HepG2 (cell line): ENCODE results near the gene ARHGAP33. TPM values are rescaled to one million over a fixed set of nuclear protein-coding genes. Genes with fewer than 3 reads are reported as not detected.

Source experiments
- ATAC-seq: fragments of 200-7000 bp; cut with Tn5 transposase; 3 replicates; pipeline ENCODE4 v1.9.1; 2020; ENCODE audit warnings: mild to moderate bottlenecking, moderate library complexity
- BruUV-seq: library from RNA; stranded (reverse); fragments of 400-500 nt; replicated peaks from 2 replicates; lab custom pipeline; 2021; lab: Mats Ljungman, UMichigan
- CTCF ChIA-PET: fragments of 300-600 bp; formaldehyde crosslinking; extraction: SDS; loops from one replicate; lab custom pipeline; 2021; ENCODE audit warnings: low total read pairs, inconsistent platforms, low intra/inter-chr PET ratio; lab: Yijun Ruan, JAX
- POLR2A ChIA-PET: fragments of 350-600 bp; sonication (Branson Sonifier 250); formaldehyde crosslinking; loops from one replicate; lab custom pipeline; 2020; ENCODE audit warnings: antibody characterized with exemption, inconsistent platforms; lab: Yijun Ruan, JAX
- DNase-seq: peaks from one replicate; pipeline ENCODE4 v3.0.0-alpha.2; 2015; ENCODE audit warnings: low spot score
- FAIRE-seq: peaks from 3 replicates; lab custom pipeline; 2011; peaks lifted over from hg19 to GRCh38; lab: Jason Lieb, UNC
- H2AFZ ChIP-seq: one replicate; pipeline ENCODE4 v1.6.1; 2011; ENCODE audit warnings: low read length, inconsistent platforms
- H3K27ac ChIP-seq: fragments of 300-600 bp; 3 replicates; pipeline ENCODE4 v1.8.0; 2011; ENCODE audit warnings: mixed run types, mild to moderate bottlenecking, mixed read lengths, low read length, inconsistent platforms; ENCODE audit not compliant: insufficient read depth; ENCODE audit errors: extremely low read length
- H3K27me3 ChIP-seq, 2 experiments: fragments of 200-600 bp in 1 of 2; 2 replicates in 1 of 2; 3 replicates in 1 of 2; pipeline versions ENCODE4 v1.6.0 to v1.8.0; 2011; ENCODE audit warnings: low read length in 2 of 2, mild to moderate bottlenecking in 2 of 2, moderate library complexity in 2 of 2, inconsistent platforms in 1 of 2; ENCODE audit not compliant: insufficient read depth in 2 of 2, control insufficient read depth in 1 of 2
- H3K36me3 ChIP-seq, 2 experiments: fragments of 200-600 bp in 1 of 2; replicated peaks in 1 of 2; 2 replicates in 1 of 2; 3 replicates in 1 of 2; pipeline versions ENCODE4 v1.5.1 to v1.8.0; 2011; ENCODE audit warnings: low read length in 2 of 2, inconsistent platforms in 1 of 2; ENCODE audit not compliant: insufficient read depth in 2 of 2, control insufficient read depth in 1 of 2
- H3K4me1 ChIP-seq: 2 replicates; pipeline ENCODE4 v1.5.1; 2012; ENCODE audit warnings: low read length, inconsistent platforms; ENCODE audit not compliant: insufficient read depth
- H3K4me2 ChIP-seq: 2 replicates; pipeline ENCODE4 v1.6.0; 2011; ENCODE audit warnings: low read depth, low read length, inconsistent platforms
- H3K4me3 ChIP-seq, 3 experiments: fragments of 200-600 bp in 1 of 3; sonication (generic), shearing (Covaris generic) in 1 of 3; replicated peaks in 1 of 3; 2 replicates each; pipeline ENCODE4 v1.5.1; 2011 to 2016; ENCODE audit warnings: low read length in 3 of 3, inconsistent platforms in 2 of 3, low read depth in 2 of 3, mild to moderate bottlenecking in 2 of 3, control low read depth in 1 of 3, mixed read lengths in 1 of 3; ENCODE audit not compliant: insufficient read depth in 1 of 3
- H3K79me2 ChIP-seq: one replicate; pipeline ENCODE4 v1.6.1; 2011; ENCODE audit warnings: low read length, inconsistent platforms; ENCODE audit not compliant: insufficient read depth
- H3K9ac ChIP-seq: 2 replicates; pipeline ENCODE4 v1.6.0; 2011; ENCODE audit warnings: mild to moderate bottlenecking, low read depth, low read length, inconsistent platforms; ENCODE audit not compliant: insufficient read depth
- H3K9me3 ChIP-seq: 2 replicates; pipeline ENCODE4 v1.5.1; 2012; ENCODE audit warnings: mild to moderate bottlenecking, low read length
- H4K20me1 ChIP-seq: 2 replicates; pipeline ENCODE4 v1.6.0; 2011; ENCODE audit warnings: inconsistent platforms, mild to moderate bottlenecking, low read length, moderate library complexity; ENCODE audit not compliant: insufficient read depth
- AGO1 ChIP-seq: fragments of 200-400 bp; formaldehyde crosslinking; IDR thresholded peaks from 2 replicates; pipeline ENCODE4 v1.6.1; 2017; ENCODE audit warnings: mild to moderate bottlenecking, low read depth, low read length, moderate library complexity; ENCODE audit not compliant: poor library complexity, severe bottlenecking
- AGO2 ChIP-seq: fragments of 200-400 bp; formaldehyde crosslinking; optimal IDR thresholded peaks from 2 replicates; pipeline ENCODE3; 2017; ENCODE audit warnings: mild to moderate bottlenecking, low read depth, low read length, moderate library complexity
- AKAP8 ChIP-seq: sonication (generic); formaldehyde crosslinking; IDR thresholded peaks from 2 replicates; pipeline ENCODE4 v1.5.1; 2020; ENCODE audit warnings: mild to moderate bottlenecking, missing genetic modification reagents
- CENPBD1 ChIP-seq: sonication (generic); formaldehyde crosslinking; IDR thresholded peaks from 2 replicates; pipeline ENCODE4 v1.8.0; 2022; ENCODE audit warnings: missing genetic modification reagents, low read depth, mild to moderate bottlenecking, borderline replicate concordance
- FOXO4 ChIP-seq: sonication (generic); formaldehyde crosslinking; conservative IDR thresholded peaks from 2 replicates; pipeline ENCODE4 v1.8.1; 2023; ENCODE audit warnings: missing genetic modification reagents
- TAF15 ChIP-seq: fragments of 200-400 bp; formaldehyde crosslinking; IDR thresholded peaks from one replicate; pipeline ENCODE4 v1.6.1; 2018; ENCODE audit warnings: mild to moderate bottlenecking, low read depth, low read length; ENCODE audit not compliant: poor library complexity, severe bottlenecking
- TCF7 ChIP-seq: sonication (generic); IDR thresholded peaks from 2 replicates; pipeline ENCODE4 v1.6.1; 2016; ENCODE audit warnings: antibody characterized with exemption, low read depth
- WGBS: methylation state at CpG from one replicate; pipeline ENCODE4 v1.1.6; 2017; ENCODE audit warnings: low lambda C conversion rate; 5-methylcytosine and 5-hydroxymethylcytosine counted together
- in situ Hi-C: cut with HindIII; loops from 2 replicates; pipeline ENCODE4 v1.10.0; 2017; ENCODE audit warnings: low pct_unique_long_range_greater_than_20kb; ENCODE audit not compliant: extremely low pct_ligation_motif_present
- intact Hi-C: fragments of 100-400 bp; cut with micrococcal nuclease; formaldehyde crosslinking; loops from one replicate; pipeline ENCODE4 v1.10.0; 2022; ENCODE audit not compliant: unreplicated experiment
- polyA plus RNA-seq, 8 experiments: library from polyadenylated mRNA; depleted of rRNA in 3 of 8; stranded (reverse) in 7 of 8; unstranded in 1 of 8; fragments of >200 nt; fragmentation: Illumina TruSeq in 4 of 8; extraction: Trizol in 4 of 8; gene quantifications; 2 replicates each; pipeline versions ENCODE4 v1.2.1 to v1.2.3, GENCODE V29; 2011 to 2016; ENCODE audit warnings: low read depth in 4 of 8, missing spikeins in 1 of 8, mixed read lengths in 1 of 8; ENCODE audit not compliant: insufficient read depth in 1 of 8
- total RNA-seq, 5 experiments: library from RNA; depleted of rRNA; stranded (reverse); fragments of >200 nt; fragmentation: Illumina TruSeq; extraction: Trizol; gene quantifications; 2 replicates each; pipeline ENCODE4 v1.2.3, GENCODE V29; 2016; ENCODE audit warnings: low read depth in 1 of 5
- TF ChIP-seq, protein P1 (sequence below): sonication (generic); formaldehyde crosslinking; IDR thresholded peaks from 2 replicates; pipeline ENCODE4 v1.8.1; 2023; ENCODE audit warnings: mild to moderate bottlenecking, moderate library complexity, missing genetic modification reagents
- TF ChIP-seq, protein P2 (sequence below): sonication (generic); formaldehyde crosslinking; IDR thresholded peaks from 2 replicates; pipeline ENCODE4 v1.4.0; 2020; ENCODE audit warnings: missing genetic modification reagents, borderline replicate concordance

ARHGAP33 gene
- total and polyA plus RNA-seq, 2 of the 13 experiments (the other 11 are each of a cell fraction or from before 2014, with no cell fraction given): 1.3 to 2.7 TPM

- peaks cover 29% of the 10 kb centered on the region for H3K4me1 ChIP-seq
- 0 out of 2 replicates have a peak overlapping the region, but pooled peaks have one; percentile 3 for H3K4me2 ChIP-seq
- H3K27ac ChIP-seq: no peak overlapping the region
- no peaks in the 10 kb centered on the region for H3K79me2 ChIP-seq
- WGBS: 42% methylated on average over 38 of the region's 39 CpGs
- ChIA-PET POLR2A (interaction anchor here (1.0 kb wide), 1 partner anchor 20 kb away, joined by 3 read pairs; no protein-coding TSS in a partner anchor), CTCF (no interaction called here)
- no peak overlapping the region for H3K9ac ChIP-seq
- ATAC-seq (peak; percentile 20), FAIRE-seq (no peak), DNase-seq (no peak)
- in situ Hi-C loops (no loop called here), intact Hi-C loops (no loop called here)
- no peaks in the 10 kb centered on the region for H3K9me3 ChIP-seq
- H3K27me3 ChIP-seq: peaks cover 0 to 4% of the 10 kb centered on the region in 2 experiments; a peak in 3 of 5 replicates
- no TSS peak for BruUV-seq
- H4K20me1 ChIP-seq: no peaks in the 10 kb centered on the region
- no peak overlapping the region for H3K4me3 ChIP-seq
- H2AFZ ChIP-seq: no peak overlapping the region
- 0 out of 2 replicates have a peak, but pooled peaks have one; percentile 10 for TF ChIP-seq FOXO4 (CRISPR knock-in tag)
- TF ChIP-seq CENPBD1 (CRISPR knock-in tag): no peak
- TF ChIP-seq TAF15: peak; percentile 32
- TF ChIP-seq AGO1: peak; percentile 98
- peak; percentile 86 for TF ChIP-seq AGO2
- TF ChIP-seq, protein P1, sequence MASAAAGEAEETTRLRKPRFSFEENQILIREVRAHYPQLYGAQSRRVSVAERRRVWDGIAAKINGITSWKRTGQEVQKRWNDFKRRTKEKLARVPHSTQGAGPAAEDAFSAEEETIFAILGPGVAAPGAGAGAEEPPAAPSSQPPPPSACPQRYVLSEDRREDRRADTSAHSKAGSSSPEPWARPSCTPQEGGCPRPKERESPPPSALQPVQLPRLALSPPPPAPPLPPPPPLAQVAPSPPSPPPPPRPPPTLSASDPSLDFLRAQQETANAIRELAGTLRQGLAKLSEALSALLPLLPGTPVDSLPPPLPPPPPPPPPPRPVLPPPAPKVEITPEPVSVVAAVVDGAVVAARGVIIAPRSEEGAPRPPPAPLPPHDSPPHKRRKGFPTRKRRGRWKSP (CRISPR knock-in tag): peak; percentile 3; the same call in 1 of the 2 replicates
- 0 out of 2 replicates have a peak, but pooled peaks have one; percentile 35 for TF ChIP-seq TCF7
- TF ChIP-seq, protein P2, sequence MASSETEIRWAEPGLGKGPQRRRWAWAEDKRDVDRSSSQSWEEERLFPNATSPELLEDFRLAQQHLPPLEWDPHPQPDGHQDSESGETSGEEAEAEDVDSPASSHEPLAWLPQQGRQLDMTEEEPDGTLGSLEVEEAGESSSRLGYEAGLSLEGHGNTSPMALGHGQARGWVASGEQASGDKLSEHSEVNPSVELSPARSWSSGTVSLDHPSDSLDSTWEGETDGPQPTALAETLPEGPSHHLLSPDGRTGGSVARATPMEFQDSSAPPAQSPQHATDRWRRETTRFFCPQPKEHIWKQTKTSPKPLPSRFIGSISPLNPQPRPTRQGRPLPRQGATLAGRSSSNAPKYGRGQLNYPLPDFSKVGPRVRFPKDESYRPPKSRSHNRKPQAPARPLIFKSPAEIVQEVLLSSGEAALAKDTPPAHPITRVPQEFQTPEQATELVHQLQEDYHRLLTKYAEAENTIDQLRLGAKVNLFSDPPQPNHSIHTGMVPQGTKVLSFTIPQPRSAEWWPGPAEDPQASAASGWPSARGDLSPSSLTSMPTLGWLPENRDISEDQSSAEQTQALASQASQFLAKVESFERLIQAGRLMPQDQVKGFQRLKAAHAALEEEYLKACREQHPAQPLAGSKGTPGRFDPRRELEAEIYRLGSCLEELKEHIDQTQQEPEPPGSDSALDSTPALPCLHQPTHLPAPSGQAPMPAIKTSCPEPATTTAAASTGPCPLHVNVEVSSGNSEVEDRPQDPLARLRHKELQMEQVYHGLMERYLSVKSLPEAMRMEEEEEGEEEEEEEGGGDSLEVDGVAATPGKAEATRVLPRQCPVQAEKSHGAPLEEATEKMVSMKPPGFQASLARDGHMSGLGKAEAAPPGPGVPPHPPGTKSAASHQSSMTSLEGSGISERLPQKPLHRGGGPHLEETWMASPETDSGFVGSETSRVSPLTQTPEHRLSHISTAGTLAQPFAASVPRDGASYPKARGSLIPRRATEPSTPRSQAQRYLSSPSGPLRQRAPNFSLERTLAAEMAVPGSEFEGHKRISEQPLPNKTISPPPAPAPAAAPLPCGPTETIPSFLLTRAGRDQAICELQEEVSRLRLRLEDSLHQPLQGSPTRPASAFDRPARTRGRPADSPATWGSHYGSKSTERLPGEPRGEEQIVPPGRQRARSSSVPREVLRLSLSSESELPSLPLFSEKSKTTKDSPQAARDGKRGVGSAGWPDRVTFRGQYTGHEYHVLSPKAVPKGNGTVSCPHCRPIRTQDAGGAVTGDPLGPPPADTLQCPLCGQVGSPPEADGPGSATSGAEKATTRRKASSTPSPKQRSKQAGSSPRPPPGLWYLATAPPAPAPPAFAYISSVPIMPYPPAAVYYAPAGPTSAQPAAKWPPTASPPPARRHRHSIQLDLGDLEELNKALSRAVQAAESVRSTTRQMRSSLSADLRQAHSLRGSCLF (CRISPR knock-in tag): no peak
- TF ChIP-seq AKAP8 (CRISPR knock-in tag): 0 out of 2 replicates have a peak, but pooled peaks have one; percentile 2
- no peaks in the 10 kb centered on the region for H3K36me3 ChIP-seq
Measured at GRCh38 chr19:35796645-35797542, 21.5 kb downstream of the ARHGAP33 start.
